Measurements from ENCODE around the gene KL. TPM values are rescaled to one million over a fixed set of nuclear protein-coding genes. Genes with fewer than 3 reads are reported as not detected.

Gene KL
- total RNA-seq, 2 donors from 2014 or later: 0.52 to 1.3 TPM

GRCh38 chr13:33112766-33113165, 96.5 kb downstream of the KL start:
- no peaks in the 10 kb centered on the region for H3K9me3 ChIP-seq
- TF ChIP-seq CTCF (IDR thresholded peaks at IDR 0.05) (no peak), POLR2A (IDR thresholded peaks at IDR 0.05) (no peak)
- no peak overlapping the region for H3K27ac ChIP-seq
- peaks cover 15% of the 10 kb centered on the region for H3K4me1 ChIP-seq
- DNase-seq: no peak
- 87 to 92% methylated on average over 12 of the region's 12 CpGs for WGBS, 2 donors
- no peaks in the 10 kb centered on the region for H3K27me3 ChIP-seq
- intact Hi-C loops (cut with DNase I): no loop called here
- H3K36me3 ChIP-seq (replicated peaks in 1 of 2; ENCODE audit: insufficient read depth in 1 of 2, low read depth in 2 of 2): peaks cover 0 to 15% of the 10 kb centered on the region in 2 donors
- H3K4me3 ChIP-seq: no peak overlapping the region
- no peak for ATAC-seq

GRCh38 chr13:33114146-33114545, 97.9 kb downstream of the KL start:
- Histone ChIP-seq H3K36me3 (replicated peaks in 1 of 2; ENCODE audit: insufficient read depth in 1 of 2, low read depth in 2 of 2) (peaks cover 0 to 19% of the 10 kb centered on the region in 2 donors), H3K9me3 (no peaks in the 10 kb centered on the region), H3K27me3 (no peaks in the 10 kb centered on the region), H3K27ac (no peak overlapping the region), H3K4me1 (peaks cover 15% of the 10 kb centered on the region), H3K4me3 (no peak overlapping the region)
- DNase-seq (no peak), ATAC-seq (no peak)
- 91% methylated on average over 3 to 5 of the region's 5 CpGs for WGBS, 2 donors
- no peak for TF ChIP-seq CTCF (IDR thresholded peaks at IDR 0.05)
- no peak for TF ChIP-seq POLR2A (IDR thresholded peaks at IDR 0.05)
- intact Hi-C loops (cut with DNase I): no loop called here

- Histone ChIP-seq H3K9me3 (no peaks in the 10 kb centered on the region), H3K4me3 (no peak overlapping the region), H3K27me3 (no peaks in the 10 kb centered on the region), H3K4me1 (peaks cover 15% of the 10 kb centered on the region), H3K36me3 (replicated peaks in 1 of 2; ENCODE audit: insufficient read depth in 1 of 2, low read depth in 2 of 2) (peaks cover 0 to 18% of the 10 kb centered on the region in 2 donors), H3K27ac (no peak overlapping the region)
- 93% methylated on average over 2 of the region's 2 CpGs for WGBS, 2 donors
- DNase-seq (no peak), ATAC-seq (no peak)
- TF ChIP-seq POLR2A (IDR thresholded peaks at IDR 0.05) (no peak), CTCF (IDR thresholded peaks at IDR 0.05) (no peak)
- intact Hi-C loops (cut with DNase I): no loop called here
Measured at GRCh38 chr13:33115274-33115673, 99.1 kb downstream of the KL start.
